ENCODE measurements around the gene ARHGAP24. TPM values are rescaled to one million over a fixed set of nuclear protein-coding genes. Genes with fewer than 3 reads are reported as not detected.

ARHGAP24 gene
- total and polyA plus RNA-seq, 2 experiments from 2014 or later: 0.21 to 0.36 TPM

DNA sequence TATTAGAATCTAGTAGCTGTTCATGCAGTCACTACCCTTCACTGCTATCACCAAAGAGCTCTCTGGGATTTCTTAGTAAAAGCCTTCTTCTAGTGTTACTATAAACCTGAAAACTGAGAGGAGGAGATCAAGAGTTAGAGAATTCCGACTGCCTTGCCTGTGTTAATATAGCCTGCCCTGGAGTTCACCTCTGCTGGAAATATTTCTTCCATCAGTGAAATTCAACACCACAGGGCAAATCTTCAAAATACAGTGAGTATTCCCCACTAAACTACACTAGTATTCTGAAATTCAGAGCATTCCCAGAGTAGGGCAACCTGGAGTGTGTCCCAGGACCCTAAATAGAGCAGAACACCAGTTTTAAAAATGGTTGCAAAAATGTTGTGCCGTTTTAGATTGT is 301.1 kb downstream of the ARHGAP24 start:
- TF ChIP-seq, protein P1, sequence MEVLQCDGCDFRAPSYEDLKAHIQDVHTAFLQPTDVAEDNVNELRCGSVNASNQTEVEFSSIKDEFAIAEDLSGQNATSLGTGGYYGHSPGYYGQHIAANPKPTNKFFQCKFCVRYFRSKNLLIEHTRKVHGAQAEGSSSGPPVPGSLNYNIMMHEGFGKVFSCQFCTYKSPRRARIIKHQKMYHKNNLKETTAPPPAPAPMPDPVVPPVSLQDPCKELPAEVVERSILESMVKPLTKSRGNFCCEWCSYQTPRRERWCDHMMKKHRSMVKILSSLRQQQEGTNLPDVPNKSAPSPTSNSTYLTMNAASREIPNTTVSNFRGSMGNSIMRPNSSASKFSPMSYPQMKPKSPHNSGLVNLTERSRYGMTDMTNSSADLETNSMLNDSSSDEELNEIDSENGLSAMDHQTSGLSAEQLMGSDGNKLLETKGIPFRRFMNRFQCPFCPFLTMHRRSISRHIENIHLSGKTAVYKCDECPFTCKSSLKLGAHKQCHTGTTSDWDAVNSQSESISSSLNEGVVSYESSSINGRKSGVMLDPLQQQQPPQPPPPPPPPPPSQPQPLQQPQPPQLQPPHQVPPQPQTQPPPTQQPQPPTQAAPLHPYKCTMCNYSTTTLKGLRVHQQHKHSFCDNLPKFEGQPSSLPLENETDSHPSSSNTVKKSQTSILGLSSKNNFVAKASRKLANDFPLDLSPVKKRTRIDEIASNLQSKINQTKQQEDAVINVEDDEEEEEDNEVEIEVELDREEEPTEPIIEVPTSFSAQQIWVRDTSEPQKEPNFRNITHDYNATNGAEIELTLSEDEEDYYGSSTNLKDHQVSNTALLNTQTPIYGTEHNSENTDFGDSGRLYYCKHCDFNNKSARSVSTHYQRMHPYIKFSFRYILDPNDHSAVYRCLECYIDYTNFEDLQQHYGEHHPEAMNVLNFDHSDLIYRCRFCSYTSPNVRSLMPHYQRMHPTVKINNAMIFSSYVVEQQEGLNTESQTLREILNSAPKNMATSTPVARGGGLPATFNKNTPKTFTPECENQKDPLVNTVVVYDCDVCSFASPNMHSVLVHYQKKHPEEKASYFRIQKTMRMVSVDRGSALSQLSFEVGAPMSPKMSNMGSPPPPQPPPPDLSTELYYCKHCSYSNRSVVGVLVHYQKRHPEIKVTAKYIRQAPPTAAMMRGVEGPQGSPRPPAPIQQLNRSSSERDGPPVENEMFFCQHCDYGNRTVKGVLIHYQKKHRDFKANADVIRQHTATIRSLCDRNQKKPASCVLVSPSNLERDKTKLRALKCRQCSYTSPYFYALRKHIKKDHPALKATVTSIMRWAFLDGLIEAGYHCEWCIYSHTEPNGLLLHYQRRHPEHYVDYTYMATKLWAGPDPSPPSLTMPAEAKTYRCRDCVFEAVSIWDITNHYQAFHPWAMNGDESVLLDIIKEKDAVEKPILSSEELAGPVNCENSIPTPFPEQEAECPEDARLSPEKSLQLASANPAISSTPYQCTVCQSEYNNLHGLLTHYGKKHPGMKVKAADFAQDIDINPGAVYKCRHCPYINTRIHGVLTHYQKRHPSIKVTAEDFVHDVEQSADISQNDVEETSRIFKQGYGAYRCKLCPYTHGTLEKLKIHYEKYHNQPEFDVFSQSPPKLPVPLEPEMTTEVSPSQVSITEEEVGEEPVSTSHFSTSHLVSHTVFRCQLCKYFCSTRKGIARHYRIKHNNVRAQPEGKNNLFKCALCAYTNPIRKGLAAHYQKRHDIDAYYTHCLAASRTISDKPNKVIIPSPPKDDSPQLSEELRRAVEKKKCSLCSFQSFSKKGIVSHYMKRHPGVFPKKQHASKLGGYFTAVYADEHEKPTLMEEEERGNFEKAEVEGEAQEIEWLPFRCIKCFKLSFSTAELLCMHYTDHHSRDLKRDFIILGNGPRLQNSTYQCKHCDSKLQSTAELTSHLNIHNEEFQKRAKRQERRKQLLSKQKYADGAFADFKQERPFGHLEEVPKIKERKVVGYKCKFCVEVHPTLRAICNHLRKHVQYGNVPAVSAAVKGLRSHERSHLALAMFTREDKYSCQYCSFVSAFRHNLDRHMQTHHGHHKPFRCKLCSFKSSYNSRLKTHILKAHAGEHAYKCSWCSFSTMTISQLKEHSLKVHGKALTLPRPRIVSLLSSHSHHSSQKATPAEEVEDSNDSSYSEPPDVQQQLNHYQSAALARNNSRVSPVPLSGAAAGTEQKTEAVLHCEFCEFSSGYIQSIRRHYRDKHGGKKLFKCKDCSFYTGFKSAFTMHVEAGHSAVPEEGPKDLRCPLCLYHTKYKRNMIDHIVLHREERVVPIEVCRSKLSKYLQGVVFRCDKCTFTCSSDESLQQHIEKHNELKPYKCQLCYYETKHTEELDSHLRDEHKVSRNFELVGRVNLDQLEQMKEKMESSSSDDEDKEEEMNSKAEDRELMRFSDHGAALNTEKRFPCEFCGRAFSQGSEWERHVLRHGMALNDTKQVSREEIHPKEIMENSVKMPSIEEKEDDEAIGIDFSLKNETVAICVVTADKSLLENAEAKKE (CRISPR knock-in tag; IDR thresholded peaks at IDR 0.05): no peak
- TF ChIP-seq CREB1 (CRISPR knock-in tag; IDR thresholded peaks at IDR 0.05; ENCODE audit: low read depth) (no peak), EZH2phosphoT487 (IDR thresholded peaks at IDR 0.05; ENCODE audit: unreplicated experiment) (no peak), ZNF114 (CRISPR knock-in tag; IDR thresholded peaks at IDR 0.05) (no peak), STAT1 (IDR thresholded peaks at IDR 0.05; ENCODE audit: unreplicated experiment) (no peak), EZH2 (IDR thresholded peaks at IDR 0.05; ENCODE audit: low read depth, unreplicated experiment) (no peak), ZNF331 (CRISPR knock-in tag; IDR thresholded peaks at IDR 0.05; ENCODE audit: low read depth) (no peak), NANOG (IDR thresholded peaks at IDR 0.05; ENCODE audit: borderline replicate concordance) (no peak), POLR2AphosphoS5 (IDR thresholded peaks at IDR 0.05; ENCODE audit: low read depth) (no peak), JUNB (IDR thresholded peaks at IDR 0.05; ENCODE audit: unreplicated experiment) (no peak)
- TF ChIP-seq, protein P2, sequence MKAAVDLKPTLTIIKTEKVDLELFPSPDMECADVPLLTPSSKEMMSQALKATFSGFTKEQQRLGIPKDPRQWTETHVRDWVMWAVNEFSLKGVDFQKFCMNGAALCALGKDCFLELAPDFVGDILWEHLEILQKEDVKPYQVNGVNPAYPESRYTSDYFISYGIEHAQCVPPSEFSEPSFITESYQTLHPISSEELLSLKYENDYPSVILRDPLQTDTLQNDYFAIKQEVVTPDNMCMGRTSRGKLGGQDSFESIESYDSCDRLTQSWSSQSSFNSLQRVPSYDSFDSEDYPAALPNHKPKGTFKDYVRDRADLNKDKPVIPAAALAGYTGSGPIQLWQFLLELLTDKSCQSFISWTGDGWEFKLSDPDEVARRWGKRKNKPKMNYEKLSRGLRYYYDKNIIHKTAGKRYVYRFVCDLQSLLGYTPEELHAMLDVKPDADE (IDR thresholded peaks at IDR 0.05): no peak
- TF ChIP-seq, protein P3, sequence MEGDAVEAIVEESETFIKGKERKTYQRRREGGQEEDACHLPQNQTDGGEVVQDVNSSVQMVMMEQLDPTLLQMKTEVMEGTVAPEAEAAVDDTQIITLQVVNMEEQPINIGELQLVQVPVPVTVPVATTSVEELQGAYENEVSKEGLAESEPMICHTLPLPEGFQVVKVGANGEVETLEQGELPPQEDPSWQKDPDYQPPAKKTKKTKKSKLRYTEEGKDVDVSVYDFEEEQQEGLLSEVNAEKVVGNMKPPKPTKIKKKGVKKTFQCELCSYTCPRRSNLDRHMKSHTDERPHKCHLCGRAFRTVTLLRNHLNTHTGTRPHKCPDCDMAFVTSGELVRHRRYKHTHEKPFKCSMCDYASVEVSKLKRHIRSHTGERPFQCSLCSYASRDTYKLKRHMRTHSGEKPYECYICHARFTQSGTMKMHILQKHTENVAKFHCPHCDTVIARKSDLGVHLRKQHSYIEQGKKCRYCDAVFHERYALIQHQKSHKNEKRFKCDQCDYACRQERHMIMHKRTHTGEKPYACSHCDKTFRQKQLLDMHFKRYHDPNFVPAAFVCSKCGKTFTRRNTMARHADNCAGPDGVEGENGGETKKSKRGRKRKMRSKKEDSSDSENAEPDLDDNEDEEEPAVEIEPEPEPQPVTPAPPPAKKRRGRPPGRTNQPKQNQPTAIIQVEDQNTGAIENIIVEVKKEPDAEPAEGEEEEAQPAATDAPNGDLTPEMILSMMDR (conservative IDR thresholded peaks at IDR 0.05; ENCODE audit: low read depth in 2 of 2): no peak
- TF ChIP-seq, protein P4, sequence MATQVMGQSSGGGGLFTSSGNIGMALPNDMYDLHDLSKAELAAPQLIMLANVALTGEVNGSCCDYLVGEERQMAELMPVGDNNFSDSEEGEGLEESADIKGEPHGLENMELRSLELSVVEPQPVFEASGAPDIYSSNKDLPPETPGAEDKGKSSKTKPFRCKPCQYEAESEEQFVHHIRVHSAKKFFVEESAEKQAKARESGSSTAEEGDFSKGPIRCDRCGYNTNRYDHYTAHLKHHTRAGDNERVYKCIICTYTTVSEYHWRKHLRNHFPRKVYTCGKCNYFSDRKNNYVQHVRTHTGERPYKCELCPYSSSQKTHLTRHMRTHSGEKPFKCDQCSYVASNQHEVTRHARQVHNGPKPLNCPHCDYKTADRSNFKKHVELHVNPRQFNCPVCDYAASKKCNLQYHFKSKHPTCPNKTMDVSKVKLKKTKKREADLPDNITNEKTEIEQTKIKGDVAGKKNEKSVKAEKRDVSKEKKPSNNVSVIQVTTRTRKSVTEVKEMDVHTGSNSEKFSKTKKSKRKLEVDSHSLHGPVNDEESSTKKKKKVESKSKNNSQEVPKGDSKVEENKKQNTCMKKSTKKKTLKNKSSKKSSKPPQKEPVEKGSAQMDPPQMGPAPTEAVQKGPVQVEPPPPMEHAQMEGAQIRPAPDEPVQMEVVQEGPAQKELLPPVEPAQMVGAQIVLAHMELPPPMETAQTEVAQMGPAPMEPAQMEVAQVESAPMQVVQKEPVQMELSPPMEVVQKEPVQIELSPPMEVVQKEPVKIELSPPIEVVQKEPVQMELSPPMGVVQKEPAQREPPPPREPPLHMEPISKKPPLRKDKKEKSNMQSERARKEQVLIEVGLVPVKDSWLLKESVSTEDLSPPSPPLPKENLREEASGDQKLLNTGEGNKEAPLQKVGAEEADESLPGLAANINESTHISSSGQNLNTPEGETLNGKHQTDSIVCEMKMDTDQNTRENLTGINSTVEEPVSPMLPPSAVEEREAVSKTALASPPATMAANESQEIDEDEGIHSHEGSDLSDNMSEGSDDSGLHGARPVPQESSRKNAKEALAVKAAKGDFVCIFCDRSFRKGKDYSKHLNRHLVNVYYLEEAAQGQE (IDR thresholded peaks at IDR 0.05; ENCODE audit: unreplicated experiment): no peak
- no peaks in the 10 kb centered on the region; the same call in 2 of the 3 replicates for H3K9me3 Mint-ChIP-seq
- H3K4me3 ChIP-seq: no peak overlapping the region
- H3K36me3 ChIP-seq (ENCODE audit: insufficient read depth): no peaks in the 10 kb centered on the region
- H3K27ac ChIP-seq (ENCODE audit: low read depth): no peak overlapping the region
- H3K79me2 ChIP-seq (replicated peaks; ENCODE audit: insufficient read depth): no peaks in the 10 kb centered on the region
- no peaks in the 10 kb centered on the region for H3F3A ChIP-seq (replicated peaks; ENCODE audit: low read depth)
- no peak for DNase-seq (ENCODE audit: low spot score)
- no peaks in the 10 kb centered on the region for H3K27me3 ChIP-seq (ENCODE audit: insufficient read depth)
- ATAC-seq: no peak
- no peaks in the 10 kb centered on the region for H3K36me3 Mint-ChIP-seq (ENCODE audit: low read depth)
- H4K20me1 ChIP-seq (replicated peaks; ENCODE audit: insufficient read depth): no peaks in the 10 kb centered on the region
- H3K4me1 ChIP-seq (ENCODE audit: insufficient read depth): peaks cover 25% of the 10 kb centered on the region
- no peaks in the 10 kb centered on the region; the same call in 1 of the 2 replicates for H3K9me2 ChIP-seq (ENCODE audit: insufficient read depth)
- H3K4me1 Mint-ChIP-seq: peaks cover 34% of the 10 kb centered on the region
- H2AFZ ChIP-seq: no peak overlapping the region
- no peaks in the 10 kb centered on the region for H3K27me3 Mint-ChIP-seq (ENCODE audit: insufficient read depth, low read depth, poor library complexity)
- H3K4me3 Mint-ChIP-seq: no peak overlapping the region
- H3K4me2 ChIP-seq: no peak overlapping the region
- H3K27ac Mint-ChIP-seq: no peak overlapping the region
